HG03175 (cell line): ENCODE results near the gene EPB41L4B.

Experiments used
- ATAC-seq: cut with Tn5 transposase; IDR thresholded peaks from one replicate; pipeline ENCODE4 v1.9.1; 2021; ENCODE audit warnings: mild to moderate bottlenecking, moderate library complexity; ENCODE audit not compliant: unreplicated experiment

The EPB41L4B gene

GRCh38 chr9:109167716-109168115, 153.1 kb downstream of the EPB41L4B start:
- ATAC-seq, result no peak

GRCh38 chr9:109166771-109167601, 153.9 kb downstream of the EPB41L4B start, which contains the start of gene FRRS1L:
TSS of gene FRRS1L (minus strand) at chr9:109167249. CDS start at chr9:109167138, 111 bp downstream.
- no peak for ATAC-seq

- no peak for ATAC-seq
Observed at GRCh38 chr9:109166171-109166770, 154.6 kb downstream of the EPB41L4B start.

GRCh38 chr9:109164042-109164441, 156.8 kb downstream of the EPB41L4B start:
- ATAC-seq, result peak; percentile 87

- ATAC-seq, result no peak
Observed at GRCh38 chr9:109163194-109163593, 157.7 kb downstream of the EPB41L4B start.

GRCh38 chr9:109162677-109163076, 158.2 kb downstream of the EPB41L4B start:
- no peak for ATAC-seq

GRCh38 chr9:109161471-109161870, 159.4 kb downstream of the EPB41L4B start:
- ATAC-seq, result no peak

DNA sequence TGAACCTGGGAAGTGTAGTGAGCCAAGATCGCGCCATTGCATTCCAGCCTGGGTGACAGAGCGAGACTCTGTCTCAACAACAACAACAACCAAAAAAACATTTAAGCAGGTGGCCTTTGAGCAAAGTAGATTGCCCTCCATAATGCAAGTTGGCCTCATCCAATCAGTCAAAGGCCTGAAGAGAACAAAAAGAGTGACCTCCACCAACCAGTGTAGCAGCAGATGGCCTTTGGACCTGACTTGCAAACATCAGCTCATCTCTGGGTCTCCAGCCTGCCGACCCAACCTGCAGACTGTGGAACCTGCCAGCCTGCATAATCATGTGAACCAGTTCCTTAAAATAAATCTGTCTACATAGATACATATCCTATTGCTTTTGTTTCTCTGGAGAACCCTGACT, 161.3 kb downstream of the EPB41L4B start:
- no peak for ATAC-seq

- no peak for ATAC-seq
Observed at GRCh38 chr9:109158651-109159050, 162.2 kb downstream of the EPB41L4B start.

GRCh38 chr9:109156708-109157107, 164.2 kb downstream of the EPB41L4B start:
- ATAC-seq, result no peak

DNA sequence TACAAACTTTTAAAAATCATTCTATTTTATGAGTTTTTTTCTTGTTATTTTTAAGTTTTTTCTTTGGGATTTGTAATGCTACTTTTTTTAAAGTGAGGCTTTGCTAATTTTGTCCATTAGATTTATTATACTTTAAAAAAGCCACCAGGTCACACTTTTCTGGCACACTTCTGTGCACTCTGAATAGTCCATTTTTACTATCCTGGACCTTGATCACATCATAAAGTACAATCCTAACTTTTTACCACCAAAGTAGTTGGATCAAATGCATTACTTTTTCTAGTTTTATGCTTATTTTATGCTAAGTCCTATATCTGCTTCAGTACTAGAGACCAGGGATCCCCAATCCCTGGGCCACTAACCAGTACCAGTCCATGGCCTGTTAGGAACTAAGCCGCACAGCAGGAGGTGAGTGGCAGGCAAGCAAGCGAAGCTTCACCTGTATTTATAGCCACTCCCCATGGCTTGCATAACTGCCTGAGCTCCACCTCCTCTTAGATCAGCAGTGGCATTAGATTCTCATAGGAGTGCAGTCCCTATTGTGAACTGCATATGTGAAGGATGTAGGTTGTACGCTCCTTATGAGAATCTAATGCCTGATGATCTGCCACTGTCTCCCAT, 169.8 kb downstream of the EPB41L4B start:
- no peak for ATAC-seq

- no peak for ATAC-seq
Observed at GRCh38 chr9:109149722-109150121, 171.1 kb downstream of the EPB41L4B start.

- no peak for ATAC-seq
Observed at GRCh38 chr9:109149089-109149488, 171.8 kb downstream of the EPB41L4B start.

DNA sequence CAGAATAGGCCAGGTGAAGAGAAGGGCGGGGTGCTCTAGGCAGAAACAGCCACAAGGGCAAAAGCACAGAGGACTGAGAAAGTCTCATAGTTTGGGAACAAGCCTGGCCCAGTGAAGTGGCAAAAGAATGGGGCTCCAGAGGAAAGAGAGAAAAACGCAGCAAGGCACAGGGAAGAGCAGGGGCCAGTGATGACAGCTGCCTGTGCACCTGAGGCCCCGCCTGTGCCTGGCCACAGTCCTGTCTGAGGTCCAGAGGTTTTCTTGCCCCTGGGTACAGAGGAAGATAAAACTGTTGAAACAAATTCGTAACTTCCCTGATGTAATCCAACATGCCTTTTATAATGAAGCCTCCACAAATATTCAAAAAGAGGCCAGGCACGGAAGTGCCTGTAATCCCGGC, 175.8 kb downstream of the EPB41L4B start:
- ATAC-seq, result no peak

DNA sequence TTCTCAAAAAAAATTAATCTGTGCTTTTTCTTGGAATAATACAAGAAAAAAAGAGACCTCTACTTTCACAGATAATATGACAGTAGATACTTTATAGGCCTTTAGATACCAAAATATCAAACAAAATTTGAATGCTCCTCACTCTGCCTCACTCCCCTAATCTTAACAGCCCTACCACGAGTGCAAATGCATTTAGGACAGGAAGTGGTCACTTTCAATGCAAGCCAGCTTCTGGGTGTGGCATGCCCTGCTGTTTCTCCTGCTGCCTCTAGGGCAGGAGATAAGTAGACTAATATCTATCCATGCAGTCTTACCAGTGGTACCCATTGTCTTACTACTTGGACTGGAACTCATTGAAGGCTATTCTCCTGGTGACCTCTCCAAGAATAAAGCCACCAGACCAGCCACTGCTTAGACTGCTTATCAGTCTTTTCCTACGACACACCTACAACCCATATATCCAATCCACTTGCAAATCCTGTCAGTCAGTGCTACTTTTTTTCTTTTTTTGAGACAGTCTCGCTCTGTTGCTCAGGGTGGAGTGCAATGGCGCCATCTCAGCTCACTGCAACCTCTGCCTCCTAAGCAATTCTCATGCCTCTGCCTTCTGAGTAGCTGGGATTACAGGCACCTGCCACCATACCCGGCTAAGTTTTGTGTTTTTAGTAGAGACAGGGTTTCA, 176.8 kb downstream of the EPB41L4B start:
- ATAC-seq, result peak; percentile 100

GRCh38 chr9:109141375-109141774, 179.5 kb downstream of the EPB41L4B start:
- ATAC-seq, result no peak

- ATAC-seq, result no peak
Observed at GRCh38 chr9:109139851-109140250, 181.0 kb downstream of the EPB41L4B start.

- no peak for ATAC-seq
Observed at GRCh38 chr9:109138421-109138820, 182.4 kb downstream of the EPB41L4B start.

DNA sequence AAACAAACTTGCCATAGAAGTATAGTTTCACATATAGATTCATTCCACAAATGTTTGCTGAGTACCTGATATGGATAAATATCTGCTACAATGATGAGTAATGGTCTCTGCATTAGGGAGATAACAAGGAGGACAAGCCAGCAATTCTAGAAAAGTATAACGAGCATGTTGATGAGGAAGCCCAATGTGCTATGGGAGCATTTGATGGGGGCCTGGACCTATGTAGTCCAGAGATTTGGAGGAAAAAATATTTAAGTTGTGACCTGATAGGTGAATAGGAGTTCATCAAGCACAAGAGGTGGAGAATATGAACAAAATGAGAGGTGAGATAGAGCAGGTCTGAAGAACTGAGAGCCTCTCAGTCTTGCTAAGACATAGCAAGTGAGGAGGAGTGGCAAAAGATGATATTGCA, 186.7 kb downstream of the EPB41L4B start:
- ATAC-seq, result no peak

- ATAC-seq, result no peak
Observed at GRCh38 chr9:109133533-109133932, 187.3 kb downstream of the EPB41L4B start.

DNA sequence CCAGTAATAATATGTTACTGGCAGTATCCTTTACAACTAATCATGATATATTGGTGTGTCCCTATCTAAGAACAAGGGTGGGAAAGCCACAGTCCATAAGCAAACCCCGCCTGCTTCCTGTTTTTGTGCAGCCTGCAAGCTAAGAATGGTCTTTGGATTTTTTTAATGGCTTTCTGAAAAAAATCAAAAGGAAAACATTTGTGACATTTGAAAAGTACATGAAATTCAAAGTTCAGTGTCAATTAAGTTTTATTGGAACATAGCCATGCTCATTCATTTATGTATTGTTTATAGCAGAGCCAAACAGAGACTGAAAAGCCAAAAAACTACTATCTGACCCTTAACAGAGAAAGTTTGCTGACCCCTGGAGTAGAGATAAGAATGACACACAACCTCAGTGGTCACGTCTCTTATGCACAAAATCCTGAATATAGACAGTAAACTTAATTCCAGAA, 188.3 kb downstream of the EPB41L4B start:
- ATAC-seq, result no peak
